K562 (cell line): ENCODE results near the gene LRCOL1. TPM values are rescaled to one million over a fixed set of nuclear protein-coding genes. Genes with fewer than 3 reads are reported as not detected.

ENCODE experiments used
- CLOCK ChIP-seq: fragments of 250-450 bp; sonication (Bioruptor Pico); IDR thresholded peaks from 2 replicates; pipeline ENCODE4 v1.4.0; 2020; ENCODE audit warnings: mild to moderate bottlenecking, moderate library complexity, borderline replicate concordance
- MEF2A ChIP-seq: IDR thresholded peaks from 2 replicates; pipeline ENCODE4 v1.6.1; 2011; ENCODE audit warnings: low read depth, mild to moderate bottlenecking, low read length, moderate library complexity; ENCODE audit not compliant: control insufficient read depth
- SNRNP70 ChIP-seq: fragments of 200-400 bp; formaldehyde crosslinking; optimal IDR thresholded peaks from 2 replicates; pipeline ENCODE3; 2017; ENCODE audit warnings: low read depth, low read length
- ZNF124 ChIP-seq: sonication (generic); formaldehyde crosslinking; IDR thresholded peaks from 2 replicates; pipeline ENCODE4 v1.8.1; 2022; ENCODE audit warnings: missing genetic modification reagents
- ZNF592 ChIP-seq: fragments of 450-650 bp; IDR thresholded peaks from 2 replicates; pipeline ENCODE4 v1.6.1; 2017; ENCODE audit warnings: antibody characterized with exemption, mild to moderate bottlenecking
- ZNF740 ChIP-seq, 3 experiments: fragments of 200-800 bp in 1 of 3; sonication (Bioruptor generic) in 1 of 3; sonication (generic) in 1 of 3; formaldehyde crosslinking in 1 of 3; IDR thresholded peaks; 2 replicates each; pipeline versions ENCODE4 v1.6.1 to v1.8.0; 2016 to 2022; ENCODE audit warnings: mild to moderate bottlenecking in 2 of 3, missing compliant biosample characterization in 2 of 3, missing genetic modification characterization in 2 of 3, missing genetic modification reagents in 1 of 3
- ZNF778 ChIP-seq: fragments of 450-650 bp; formaldehyde crosslinking; IDR thresholded peaks from 2 replicates; pipeline ENCODE4 v1.4.0; 2020; ENCODE audit warnings: mild to moderate bottlenecking, moderate library complexity
- polyA plus RNA-seq, 8 experiments: library from polyadenylated mRNA; depleted of rRNA in 4 of 8; stranded (reverse) in 5 of 8; unstranded in 3 of 8; fragments of >200 nt; fragmentation: Nextera tagmentation in 2 of 8; fragmentation: Illumina TruSeq in 1 of 8; extraction: Ambion mirVana in 2 of 8; extraction: Trizol in 1 of 8; gene quantifications; 2 replicates each; pipeline versions ENCODE4 v1.2.1 to v1.2.3, GENCODE V29; 2011 to 2014; ENCODE audit warnings: inconsistent platforms in 1 of 8, missing spikeins in 1 of 8
- total RNA-seq, 7 experiments: library from RNA; depleted of rRNA in 6 of 7; stranded (reverse); fragments of >200 nt in 6 of 7; fragmentation: Illumina TruSeq in 2 of 7; extraction: Trizol in 2 of 7; gene quantifications; 2 replicates each; pipeline versions ENCODE4 v1.2.1 to v1.2.3, GENCODE V29; 2011 to 2021; ENCODE audit warnings: low replicate concordance in 1 of 7

The LRCOL1 gene
- total and polyA plus RNA-seq, 9 of the 15 experiments (the other 6 are each of a cell fraction or from before 2014, with no cell fraction given), result not detected

- TF ChIP-seq CLOCK (CRISPR knock-in tag), result no peak
- no peak for TF ChIP-seq ZNF592
- no peak for TF ChIP-seq ZNF778
- TF ChIP-seq ZNF124 (CRISPR knock-in tag), result no peak
- no peak for TF ChIP-seq SNRNP70
- no peak for TF ChIP-seq MEF2A
- no peak for TF ChIP-seq ZNF740 (CRISPR knock-in tag; IDR thresholded peaks at IDR 0.05)
- no peak for TF ChIP-seq ZNF740 (tag; IDR thresholded peaks at IDR 0.05)
Measured at GRCh38 chr12:132583411-132583710, 27.0 kb downstream of the LRCOL1 start (continued).
